ENCODE measurements around the gene CDCA7L. TPM values are rescaled to one million over a fixed set of nuclear protein-coding genes. Genes with fewer than 3 reads are reported as not detected.
"Not testable (repeated sequence)": the region's sequence is repeated elsewhere in the genome, so short reads cannot be mapped to it uniquely, and the experiment has no call there.

CDCA7L gene
- total RNA-seq, 4 donors from 2014 or later = 12.6 to 61.7 (median 18.5) TPM

DNA sequence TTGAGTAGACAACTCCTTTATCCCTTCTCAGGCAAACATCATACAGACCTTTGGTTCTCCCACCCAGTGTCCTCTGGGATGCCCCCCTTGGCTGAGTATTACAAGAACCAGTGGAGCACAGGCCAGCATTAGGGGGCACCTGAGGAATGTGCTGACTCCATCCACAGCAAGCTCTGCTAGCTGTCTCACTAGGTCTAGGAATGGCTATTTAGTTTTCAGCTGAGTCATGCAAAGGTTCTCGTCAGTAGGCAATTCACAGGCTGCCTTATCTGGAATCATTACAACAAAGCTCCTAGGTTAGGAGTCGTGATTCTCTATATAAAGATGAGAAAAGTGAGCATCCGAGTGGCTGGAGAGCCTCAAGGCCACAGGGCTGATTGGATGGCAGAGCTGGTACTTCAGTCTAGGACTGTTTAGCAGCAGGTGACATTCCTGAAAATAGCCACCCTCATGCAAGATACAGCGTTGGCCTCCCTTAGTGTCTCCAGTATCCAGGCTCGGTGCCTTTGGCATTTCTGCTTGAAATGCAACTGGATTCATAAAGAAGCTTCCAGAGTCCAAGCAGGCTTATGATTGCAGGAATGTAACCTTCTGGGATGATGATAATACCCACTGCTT, 75.8 kb downstream of the CDCA7L start:
- no peaks in the 10 kb centered on the region for H3K36me3 ChIP-seq
- no peak overlapping the region for H3K4me3 ChIP-seq
- H3K4me1 ChIP-seq = no peaks in the 10 kb centered on the region
- TF ChIP-seq, protein P1, sequence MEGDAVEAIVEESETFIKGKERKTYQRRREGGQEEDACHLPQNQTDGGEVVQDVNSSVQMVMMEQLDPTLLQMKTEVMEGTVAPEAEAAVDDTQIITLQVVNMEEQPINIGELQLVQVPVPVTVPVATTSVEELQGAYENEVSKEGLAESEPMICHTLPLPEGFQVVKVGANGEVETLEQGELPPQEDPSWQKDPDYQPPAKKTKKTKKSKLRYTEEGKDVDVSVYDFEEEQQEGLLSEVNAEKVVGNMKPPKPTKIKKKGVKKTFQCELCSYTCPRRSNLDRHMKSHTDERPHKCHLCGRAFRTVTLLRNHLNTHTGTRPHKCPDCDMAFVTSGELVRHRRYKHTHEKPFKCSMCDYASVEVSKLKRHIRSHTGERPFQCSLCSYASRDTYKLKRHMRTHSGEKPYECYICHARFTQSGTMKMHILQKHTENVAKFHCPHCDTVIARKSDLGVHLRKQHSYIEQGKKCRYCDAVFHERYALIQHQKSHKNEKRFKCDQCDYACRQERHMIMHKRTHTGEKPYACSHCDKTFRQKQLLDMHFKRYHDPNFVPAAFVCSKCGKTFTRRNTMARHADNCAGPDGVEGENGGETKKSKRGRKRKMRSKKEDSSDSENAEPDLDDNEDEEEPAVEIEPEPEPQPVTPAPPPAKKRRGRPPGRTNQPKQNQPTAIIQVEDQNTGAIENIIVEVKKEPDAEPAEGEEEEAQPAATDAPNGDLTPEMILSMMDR (IDR thresholded peaks at IDR 0.05) = no peak
- TF ChIP-seq POLR2A (IDR thresholded peaks at IDR 0.05) = no peak
- H3K9me3 ChIP-seq = no peaks in the 10 kb centered on the region
- H3K27ac ChIP-seq = no peak overlapping the region
- intact Hi-C loops (cut with DNase I; ENCODE audit: low total_unique reads) = no loop called here
- no peak for DNase-seq
- no peaks in the 10 kb centered on the region for H3K27me3 ChIP-seq

DNA sequence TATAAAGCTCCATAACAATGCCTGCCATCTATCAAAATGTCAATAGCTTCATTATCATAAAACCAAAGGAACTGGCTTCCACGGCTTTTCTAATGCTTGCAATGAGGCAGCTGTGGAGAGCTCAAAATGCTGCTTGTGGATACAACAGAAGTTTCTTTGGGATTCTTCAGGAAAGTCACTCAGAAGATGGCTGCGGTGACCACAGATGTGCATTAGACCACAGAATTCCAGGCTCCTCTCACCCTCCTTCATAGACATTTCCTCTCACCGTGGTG, 77.2 kb downstream of the CDCA7L start:
- Histone ChIP-seq H3K4me3 (no peak overlapping the region), H3K27ac (no peak overlapping the region), H3K36me3 (no peaks in the 10 kb centered on the region), H3K9me3 (no peaks in the 10 kb centered on the region), H3K27me3 (no peaks in the 10 kb centered on the region), H3K4me1 (no peaks in the 10 kb centered on the region)
- intact Hi-C loops (cut with DNase I; ENCODE audit: low total_unique reads) = no loop called here
- no peak for DNase-seq
- no peak for TF ChIP-seq POLR2A (IDR thresholded peaks at IDR 0.05)
- TF ChIP-seq, protein P1 (IDR thresholded peaks at IDR 0.05) = no peak

DNA sequence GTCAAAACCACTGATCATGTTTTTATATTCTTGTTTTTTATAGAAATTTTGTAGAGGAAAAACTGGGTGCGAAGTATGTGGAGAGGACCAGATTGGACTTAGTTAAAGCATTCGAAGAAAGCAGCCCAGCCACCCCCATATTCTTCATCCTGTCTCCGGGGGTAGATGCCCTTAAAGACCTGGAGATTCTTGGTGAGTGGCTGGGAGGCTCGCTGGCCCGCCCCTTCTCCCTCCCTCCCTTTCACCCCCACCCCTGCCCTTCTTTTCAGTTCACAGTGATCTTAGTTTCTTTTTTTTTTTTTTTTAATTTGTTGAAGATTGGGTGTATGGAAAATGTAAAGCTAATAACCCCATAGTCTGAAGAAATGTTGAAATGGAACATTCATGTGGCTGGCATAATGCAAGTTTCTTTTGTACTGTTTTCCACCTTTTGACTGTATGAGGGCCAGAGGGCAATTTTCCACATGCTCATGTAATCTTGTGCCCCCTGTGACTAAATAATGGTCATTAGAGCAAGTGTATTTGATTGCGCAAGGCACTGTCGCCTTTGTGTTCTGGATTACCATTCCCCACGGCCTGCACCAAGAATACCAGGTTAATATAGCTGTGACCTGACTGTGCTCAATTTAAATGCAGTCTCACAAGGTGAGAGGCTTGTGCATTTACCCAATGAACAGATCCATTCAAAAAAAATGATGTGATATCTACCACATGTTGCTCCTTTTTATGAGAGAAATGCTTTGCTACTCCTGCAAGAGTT, 77.7 kb downstream of the CDCA7L start:
- DNase-seq = no peak
- intact Hi-C loops (cut with DNase I; ENCODE audit: low total_unique reads) = no loop called here
- TF ChIP-seq POLR2A (IDR thresholded peaks at IDR 0.05) = no peak
- TF ChIP-seq, protein P1 (IDR thresholded peaks at IDR 0.05) = no peak
- no peaks in the 10 kb centered on the region for H3K9me3 ChIP-seq
- no peaks in the 10 kb centered on the region for H3K27me3 ChIP-seq
- no peaks in the 10 kb centered on the region for H3K36me3 ChIP-seq
- H3K27ac ChIP-seq = no peak overlapping the region
- no peaks in the 10 kb centered on the region for H3K4me1 ChIP-seq
- no peak overlapping the region for H3K4me3 ChIP-seq

DNA sequence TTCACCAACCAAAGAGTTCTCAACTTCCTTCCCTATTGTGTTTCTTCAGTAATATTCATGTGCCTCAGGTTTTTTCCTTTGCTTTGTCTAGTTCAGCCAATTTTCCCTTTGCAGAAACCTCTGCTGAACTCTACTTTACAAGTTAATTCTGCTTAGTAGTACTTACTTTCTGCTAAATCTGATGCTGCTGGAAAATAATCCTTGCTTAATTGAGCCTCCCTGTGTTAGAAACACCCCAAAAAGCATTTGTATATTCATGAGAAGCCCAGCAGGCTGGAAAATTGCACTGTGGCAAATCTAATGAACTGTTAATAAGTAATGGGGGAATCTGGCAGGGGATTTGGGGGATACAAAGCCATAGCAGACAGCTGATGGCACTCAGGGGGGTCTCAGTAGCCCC, 78.5 kb downstream of the CDCA7L start:
- no peaks in the 10 kb centered on the region for H3K9me3 ChIP-seq
- H3K4me3 ChIP-seq = no peak overlapping the region
- TF ChIP-seq, protein P1 (IDR thresholded peaks at IDR 0.05) = no peak
- no peak for TF ChIP-seq POLR2A (IDR thresholded peaks at IDR 0.05)
- no peak for DNase-seq
- no peaks in the 10 kb centered on the region for H3K4me1 ChIP-seq
- intact Hi-C loops (cut with DNase I; ENCODE audit: low total_unique reads) = no loop called here
- H3K27me3 ChIP-seq = no peaks in the 10 kb centered on the region
- H3K27ac ChIP-seq = no peak overlapping the region
- H3K36me3 ChIP-seq = no peaks in the 10 kb centered on the region

DNA sequence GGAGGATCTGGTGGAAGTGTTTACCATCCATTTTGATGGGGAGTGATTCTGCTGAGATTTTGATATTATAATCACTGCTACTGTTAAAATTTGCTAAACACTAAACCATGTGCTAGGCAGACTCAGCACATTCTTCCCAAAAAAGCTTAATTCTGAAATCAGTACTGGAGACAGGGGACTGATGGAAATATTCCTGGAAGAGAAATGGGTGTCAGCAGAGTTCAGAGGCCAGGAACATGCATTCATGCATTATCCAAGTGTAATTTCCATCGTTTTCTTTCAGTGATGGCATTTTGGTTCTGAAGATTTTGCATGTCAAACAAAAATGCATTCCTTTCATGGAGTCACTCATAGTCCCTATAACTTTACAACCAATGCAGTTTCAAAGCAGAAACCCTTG, 79.0 kb downstream of the CDCA7L start:
- Histone ChIP-seq H3K4me1 (no peaks in the 10 kb centered on the region), H3K9me3 (no peaks in the 10 kb centered on the region), H3K27ac (no peak overlapping the region), H3K36me3 (no peaks in the 10 kb centered on the region), H3K27me3 (no peaks in the 10 kb centered on the region), H3K4me3 (no peak overlapping the region)
- intact Hi-C loops (cut with DNase I; ENCODE audit: low total_unique reads) = no loop called here
- no peak for TF ChIP-seq POLR2A (IDR thresholded peaks at IDR 0.05)
- TF ChIP-seq, protein P1 (IDR thresholded peaks at IDR 0.05) = no peak
- no peak for DNase-seq

DNA sequence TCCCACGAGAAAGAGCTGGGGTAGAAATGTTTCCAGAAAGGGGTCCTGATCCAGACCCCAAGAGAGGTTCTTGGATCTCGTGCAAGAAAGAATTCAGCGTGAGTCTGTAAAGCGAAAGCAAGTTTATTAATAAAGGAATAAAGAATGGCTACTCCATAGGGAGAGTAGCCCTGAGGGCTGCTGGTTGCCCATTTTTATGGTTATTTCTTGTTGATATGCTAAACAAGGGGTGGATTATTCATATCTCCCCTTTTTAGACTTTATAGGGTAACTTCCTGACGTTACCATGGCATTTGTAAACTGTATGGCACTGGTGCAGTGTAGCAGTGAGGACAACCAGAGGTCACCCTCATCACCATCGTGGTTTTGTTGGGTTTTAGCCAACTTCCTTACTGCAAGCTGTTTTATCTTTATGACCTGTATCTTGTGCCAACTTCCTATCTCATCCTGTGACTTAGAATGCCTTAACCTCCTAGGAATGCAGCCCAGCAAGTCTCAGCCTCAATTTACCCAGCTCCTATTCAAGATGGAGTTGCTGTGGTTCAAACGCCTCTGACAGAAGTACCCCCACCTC, 80.0 kb downstream of the CDCA7L start:
- H3K27ac ChIP-seq; H3K4me3 ChIP-seq; H3K27me3 ChIP-seq; H3K4me1 ChIP-seq; H3K36me3 ChIP-seq; H3K9me3 ChIP-seq; intact Hi-C loops (cut with DNase I; ENCODE audit: low total_unique reads); DNase-seq: not testable (repeated sequence)
